H9 (cell line): ENCODE measurements around the gene ANAPC4. TPM values are rescaled to one million over a fixed set of nuclear protein-coding genes. Genes with fewer than 3 reads are reported as not detected.

ENCODE experiments used
- DNase-seq: peaks from one replicate; pipeline ENCODE4 v3.0.0-alpha.2; 2017
- H2AFZ ChIP-seq: one replicate; pipeline ENCODE4 v1.6.1; 2013; ENCODE audit warnings: mild to moderate bottlenecking, low read length, control low read depth, moderate library complexity
- H2AK5ac ChIP-seq: 2 replicates; pipeline ENCODE4 v1.6.1; 2013; ENCODE audit warnings: low read length, control low read depth, mixed read lengths; ENCODE audit not compliant: insufficient read length
- H2BK120ac ChIP-seq: one replicate; pipeline ENCODE4 v1.6.1; 2013; ENCODE audit warnings: low read depth, mild to moderate bottlenecking, low read length, control low read depth, inconsistent platforms; ENCODE audit not compliant: poor library complexity, severe bottlenecking
- H2BK12ac ChIP-seq: 2 replicates; pipeline ENCODE4 v1.6.1; 2013; ENCODE audit warnings: low read length, control low read depth, mixed read lengths, low read depth; ENCODE audit not compliant: insufficient read length
- H2BK15ac ChIP-seq: 2 replicates; pipeline ENCODE4 v1.6.1; 2013; ENCODE audit warnings: low read depth, low read length, control low read depth
- H2BK20ac ChIP-seq: one replicate; pipeline ENCODE4 v1.6.1; 2013; ENCODE audit warnings: low read depth, mild to moderate bottlenecking, low read length, control low read depth, inconsistent platforms; ENCODE audit not compliant: poor library complexity, severe bottlenecking
- H2BK5ac ChIP-seq: 2 replicates; pipeline ENCODE4 v1.6.1; 2013; ENCODE audit warnings: low read length, control low read depth, mixed read lengths; ENCODE audit not compliant: insufficient read length
- H3K14ac ChIP-seq: 2 replicates; pipeline ENCODE4 v1.6.1; 2013; ENCODE audit warnings: low read length, control low read depth; ENCODE audit not compliant: insufficient read depth
- H3K18ac ChIP-seq: 2 replicates; pipeline ENCODE4 v1.6.1; 2013; ENCODE audit warnings: low read depth, mild to moderate bottlenecking, mixed read lengths, low read length, control low read depth; ENCODE audit not compliant: insufficient read length
- H3K23ac ChIP-seq: 2 replicates; pipeline ENCODE4 v1.6.1; 2013; ENCODE audit warnings: low read length, control low read depth, mixed read lengths, low read depth; ENCODE audit not compliant: insufficient read length
- H3K23me2 ChIP-seq: 2 replicates; pipeline ENCODE4 v1.6.1; 2013; ENCODE audit warnings: low read depth, mild to moderate bottlenecking, mixed read lengths, low read length, control low read depth; ENCODE audit not compliant: insufficient read length, poor library complexity, severe bottlenecking
- H3K27ac ChIP-seq: 2 replicates; pipeline ENCODE4 v1.5.1; 2013; ENCODE audit warnings: low read length, control low read depth, mixed read lengths, low read depth; ENCODE audit not compliant: insufficient read length
- H3K27me3 ChIP-seq: 2 replicates; pipeline ENCODE4 v1.6.1; 2013; ENCODE audit warnings: low read length, control low read depth, inconsistent platforms; ENCODE audit not compliant: insufficient read depth
- H3K4ac ChIP-seq: 2 replicates; pipeline ENCODE4 v1.6.1; 2013; ENCODE audit warnings: low read depth, mild to moderate bottlenecking, control low read depth, inconsistent platforms, low read length, moderate library complexity
- H3K4me1 ChIP-seq: 2 replicates; pipeline ENCODE4 v1.6.1; 2013; ENCODE audit warnings: low read length, control low read depth, inconsistent platforms; ENCODE audit not compliant: insufficient read depth
- H3K4me2 ChIP-seq: 2 replicates; pipeline ENCODE4 v1.6.1; 2013; ENCODE audit warnings: low read length, control low read depth, mixed read lengths; ENCODE audit not compliant: insufficient read length, insufficient read depth
- H3K56ac ChIP-seq: 2 replicates; pipeline ENCODE4 v1.6.1; 2013; ENCODE audit warnings: low read depth, mild to moderate bottlenecking, mixed read lengths, low read length, control low read depth; ENCODE audit not compliant: insufficient read length
- H3K79me1 ChIP-seq: 2 replicates; pipeline ENCODE4 v1.6.1; 2013; ENCODE audit warnings: low read depth, mild to moderate bottlenecking, moderate library complexity, low read length, control low read depth, inconsistent platforms; ENCODE audit not compliant: insufficient read depth, poor library complexity, severe bottlenecking
- H3K79me2 ChIP-seq: 2 replicates; pipeline ENCODE4 v1.6.1; 2013; ENCODE audit warnings: low read length, control low read depth, inconsistent platforms; ENCODE audit not compliant: insufficient read depth
- H3K9ac ChIP-seq: 2 replicates; pipeline ENCODE4 v1.6.1; 2013; ENCODE audit warnings: low read length, control low read depth, mixed read lengths; ENCODE audit not compliant: insufficient read length; ENCODE audit errors: extremely low read depth
- H3K9me3 ChIP-seq: one replicate; pipeline ENCODE4 v1.6.1; 2013; ENCODE audit warnings: low read depth, low read length, inconsistent platforms; ENCODE audit not compliant: control insufficient read depth
- H3T11ph ChIP-seq: one replicate; pipeline ENCODE4 v1.6.1; 2013; ENCODE audit warnings: mild to moderate bottlenecking, low read length, control low read depth, inconsistent platforms
- H4K20me1 ChIP-seq: one replicate; pipeline ENCODE4 v1.6.1; 2013; ENCODE audit not compliant: control insufficient read depth, insufficient read length, insufficient read depth
- H4K5ac ChIP-seq: 2 replicates; pipeline ENCODE4 v1.6.1; 2013; ENCODE audit warnings: low read depth, mild to moderate bottlenecking, mixed read lengths, low read length, control low read depth; ENCODE audit not compliant: insufficient read length
- H4K8ac ChIP-seq: replicated peaks from 2 replicates; pipeline ENCODE4 v1.6.1; 2013; ENCODE audit warnings: low read length, control low read depth, mixed read lengths, low read depth; ENCODE audit not compliant: insufficient read length
- H4K91ac ChIP-seq: 2 replicates; pipeline ENCODE4 v1.6.1; 2013; ENCODE audit warnings: low read depth, mild to moderate bottlenecking, moderate library complexity, mixed read lengths, low read length, control low read depth; ENCODE audit not compliant: insufficient read length
- H3K27ac Mint-ChIP-seq, 3 experiments: 2 replicates in 2 of 3; 3 replicates in 1 of 3; pipeline ENCODE4 v1.8.0; 2020 to 2021; ENCODE audit warnings: mixed read lengths in 3 of 3, mild to moderate bottlenecking in 1 of 3, moderate library complexity in 1 of 3
- H3K27me3 Mint-ChIP-seq: 2 replicates; pipeline ENCODE4 v1.8.0; 2021; ENCODE audit warnings: low read depth, mild to moderate bottlenecking, moderate library complexity, mixed read lengths
- H3K36me3 Mint-ChIP-seq, 3 experiments: 2 replicates in 2 of 3; 3 replicates in 1 of 3; pipeline ENCODE4 v1.8.0; 2020 to 2021; ENCODE audit warnings: low read depth in 3 of 3, mixed read lengths in 3 of 3; ENCODE audit not compliant: insufficient read depth in 1 of 3
- H3K4me1 Mint-ChIP-seq, 2 experiments: 2 replicates each; pipeline ENCODE4 v1.8.0; 2020; ENCODE audit warnings: mixed read lengths in 2 of 2
- H3K4me3 Mint-ChIP-seq, 2 experiments: 2 replicates in 1 of 2; 3 replicates in 1 of 2; pipeline ENCODE4 v1.8.0; 2020 to 2021; ENCODE audit warnings: mild to moderate bottlenecking in 2 of 2, mixed read lengths in 2 of 2, moderate library complexity in 1 of 2
- H3K9me3 Mint-ChIP-seq, 2 experiments: 2 replicates in 1 of 2; 3 replicates in 1 of 2; pipeline ENCODE4 v1.8.0; 2020; ENCODE audit warnings: mild to moderate bottlenecking in 2 of 2, mixed read lengths in 2 of 2, moderate library complexity in 1 of 2
- WGBS: extraction: QIAGEN DNeasy Blood & Tissue Kit; methylation state at CpG from one replicate; pipeline ENCODE4 v1.1.7; 2013; ENCODE audit warnings: missing lambda C conversion rate, low lambda C conversion rate, mixed read lengths; ENCODE audit not compliant: insufficient read length; ENCODE audit errors: extremely low coverage; 5-methylcytosine and 5-hydroxymethylcytosine counted together
- total RNA-seq: library from RNA; stranded (reverse); gene quantifications from 2 replicates; pipeline ENCODE4 v1.2.1, GENCODE V29; 2021
- TF ChIP-seq, protein P1 (sequence below): fragments of 200-600 bp; sonication (generic); conservative IDR thresholded peaks from 3 replicates; pipeline ENCODE4 v1.8.0; 2021; ENCODE audit warnings: antibody characterized with exemption, mild to moderate bottlenecking

The ANAPC4 gene
- total RNA-seq, 1 experiment from 2014 or later = 42.5 TPM

DNA sequence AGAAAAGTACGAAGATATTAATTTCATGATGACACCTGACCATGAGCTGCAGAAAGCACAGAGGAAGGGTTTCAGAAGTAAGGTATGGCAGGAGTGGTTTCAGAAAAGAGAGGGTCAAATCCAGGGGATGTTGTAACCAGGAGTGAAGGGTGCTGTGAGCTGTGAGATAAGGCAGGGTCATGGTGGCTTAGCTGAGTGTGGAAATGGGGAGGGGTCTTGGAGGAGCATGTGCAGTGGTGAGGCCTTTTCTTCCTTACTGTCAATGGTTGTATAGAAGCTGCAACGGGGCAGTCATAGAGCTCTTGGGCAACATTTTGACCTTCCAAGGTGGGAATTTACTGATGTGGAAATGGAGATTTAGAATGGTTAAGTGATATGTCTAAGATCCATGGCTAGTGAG lies 2.5 kb downstream of the ANAPC4 start:
- Histone ChIP-seq H3K9me3 (no peaks in the 10 kb centered on the region), H4K8ac (no peak overlapping the region), H2BK20ac (no peak overlapping the region), H3T11ph (no peak overlapping the region), H2BK12ac (no peak overlapping the region), H3K4me2 (no peak overlapping the region), H3K23ac (no peak overlapping the region), H3K79me1 (no peaks in the 10 kb centered on the region), H3K23me2 (peaks cover 3% of the 10 kb centered on the region), H3K4ac (no peak overlapping the region), H3K4me1 (no peaks in the 10 kb centered on the region; the same call in 1 of the 2 replicates), H3K27me3 (no peaks in the 10 kb centered on the region), H2AK5ac (no peak overlapping the region), H3K9ac (no peak overlapping the region), H4K5ac (no peak overlapping the region), H2BK15ac (no peak overlapping the region), H3K27ac (no peak overlapping the region), H2BK120ac (no peak overlapping the region), H4K20me1 (no peaks in the 10 kb centered on the region), H3K56ac (no peak overlapping the region), H3K14ac (no peak overlapping the region), H3K18ac (no peak overlapping the region), H4K91ac (no peak overlapping the region), H3K79me2 (peaks cover 11% of the 10 kb centered on the region; the same call in 1 of the 2 replicates), H2BK5ac (no peak overlapping the region), H2AFZ (no peak overlapping the region)
- Mint-ChIP-seq H3K9me3 (no peaks in the 10 kb centered on the region), H3K36me3 (peaks cover 8 to 30% (median 25%) of the 10 kb centered on the region in 3 experiments; a peak in 6 of 7 replicates), H3K27me3 (no peaks in the 10 kb centered on the region), H3K27ac (no peak overlapping the region), H3K4me1 (peaks cover 12% of the 10 kb centered on the region in 2 experiments), H3K4me3 (no peak overlapping the region)
- no peak for DNase-seq
- no CpG with 5 or more reads among the region's 2 CpGs for WGBS
- TF ChIP-seq, protein P1, sequence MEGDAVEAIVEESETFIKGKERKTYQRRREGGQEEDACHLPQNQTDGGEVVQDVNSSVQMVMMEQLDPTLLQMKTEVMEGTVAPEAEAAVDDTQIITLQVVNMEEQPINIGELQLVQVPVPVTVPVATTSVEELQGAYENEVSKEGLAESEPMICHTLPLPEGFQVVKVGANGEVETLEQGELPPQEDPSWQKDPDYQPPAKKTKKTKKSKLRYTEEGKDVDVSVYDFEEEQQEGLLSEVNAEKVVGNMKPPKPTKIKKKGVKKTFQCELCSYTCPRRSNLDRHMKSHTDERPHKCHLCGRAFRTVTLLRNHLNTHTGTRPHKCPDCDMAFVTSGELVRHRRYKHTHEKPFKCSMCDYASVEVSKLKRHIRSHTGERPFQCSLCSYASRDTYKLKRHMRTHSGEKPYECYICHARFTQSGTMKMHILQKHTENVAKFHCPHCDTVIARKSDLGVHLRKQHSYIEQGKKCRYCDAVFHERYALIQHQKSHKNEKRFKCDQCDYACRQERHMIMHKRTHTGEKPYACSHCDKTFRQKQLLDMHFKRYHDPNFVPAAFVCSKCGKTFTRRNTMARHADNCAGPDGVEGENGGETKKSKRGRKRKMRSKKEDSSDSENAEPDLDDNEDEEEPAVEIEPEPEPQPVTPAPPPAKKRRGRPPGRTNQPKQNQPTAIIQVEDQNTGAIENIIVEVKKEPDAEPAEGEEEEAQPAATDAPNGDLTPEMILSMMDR = no peak
